ENCODE data around the gene TMEM229A. TPM values are rescaled to one million over a fixed set of nuclear protein-coding genes. Genes with fewer than 3 reads are reported as not detected.

Gene TMEM229A
- polyA plus RNA-seq, 1 donor (not counting 4 experiments of a cell fraction or from before 2014, with no cell fraction given): not detected

GRCh38 chr7:124035706-124036105, 2.8 kb upstream of the TMEM229A start:
- dilution Hi-C loops (cut with MboI; ENCODE audit: extremely low pct_ligation_motif_present, low sequenced_read_pairs): no loop called here
- no peaks in the 10 kb centered on the region for H3K36me3 ChIP-seq (ENCODE audit: control insufficient read depth in 2 of 2, extremely low read depth in 1 of 2, insufficient read depth in 2 of 2, low read length in 2 of 2)
- no peaks in the 10 kb centered on the region for H3K4me1 ChIP-seq (ENCODE audit: control insufficient read depth, extremely low read depth, insufficient read depth, low read length)

GRCh38 chr7:124034754-124035100, 1.9 kb upstream of the TMEM229A start:
- FAIRE-seq: no peak
- Histone ChIP-seq H2AFZ (ENCODE audit: control insufficient read depth, low read length) (no peak overlapping the region), H4K20me1 (ENCODE audit: control insufficient read depth, extremely low read depth, insufficient read depth, low read length) (no peaks in the 10 kb centered on the region), H3K27ac (ENCODE audit: control insufficient read depth, insufficient read depth, low read length) (no peak overlapping the region), H3K9me1 (ENCODE audit: control insufficient read depth, extremely low read depth, insufficient read depth, low read length) (no peaks in the 10 kb centered on the region), H3K9ac (ENCODE audit: control insufficient read depth, extremely low read depth, insufficient read depth, low read length) (no peak overlapping the region), H3K4me2 (ENCODE audit: control insufficient read depth, extremely low read depth, insufficient read depth, low read depth, low read length) (no peak overlapping the region), H3K9me3 (ENCODE audit: control insufficient read depth, low read depth, low read length) (no peaks in the 10 kb centered on the region), H3K4me3 (ENCODE audit: control insufficient read depth in 2 of 3, extremely low read depth in 1 of 3, insufficient read depth in 2 of 3, low read depth in 1 of 3, low read length in 3 of 3) (no peak overlapping the region), H3K79me2 (ENCODE audit: control insufficient read depth, insufficient read depth, low read length) (no peaks in the 10 kb centered on the region), H3K4me1 (ENCODE audit: control insufficient read depth, extremely low read depth, insufficient read depth, low read length) (no peaks in the 10 kb centered on the region), H3K27me3 (ENCODE audit: control insufficient read depth, extremely low read depth, insufficient read depth, low read length) (peaks cover 37% of the 10 kb centered on the region), H3K36me3 (ENCODE audit: control insufficient read depth in 2 of 2, extremely low read depth in 1 of 2, insufficient read depth in 2 of 2, low read length in 2 of 2) (no peaks in the 10 kb centered on the region)
- no peak for TF ChIP-seq EZH2 (IDR thresholded peaks at IDR 0.05; ENCODE audit: low read length)
- TF ChIP-seq CTCF (optimal IDR thresholded peaks at IDR 0.05 in 1 of 3, IDR thresholded peaks at IDR 0.05 in 1 of 3, conservative IDR thresholded peaks at IDR 0.05 in 1 of 3; ENCODE audit: extremely low read depth in 1 of 3, insufficient read depth in 2 of 3, low read length in 3 of 3): no peak
- DNase-seq (ENCODE audit: low read depth, low spot score): no peak
- dilution Hi-C loops (cut with MboI; ENCODE audit: extremely low pct_ligation_motif_present, low sequenced_read_pairs): no loop called here

More at GRCh38 chr7:124035706-124036105, 2.8 kb upstream of the TMEM229A start:
- no peak for FAIRE-seq
- Histone ChIP-seq H3K79me2 (ENCODE audit: control insufficient read depth, insufficient read depth, low read length) (no peaks in the 10 kb centered on the region), H3K4me2 (ENCODE audit: control insufficient read depth, extremely low read depth, insufficient read depth, low read depth, low read length) (no peak overlapping the region), H3K27me3 (ENCODE audit: control insufficient read depth, extremely low read depth, insufficient read depth, low read length) (peaks cover 34% of the 10 kb centered on the region), H3K9me3 (ENCODE audit: control insufficient read depth, low read depth, low read length) (no peaks in the 10 kb centered on the region), H2AFZ (ENCODE audit: control insufficient read depth, low read length) (no peak overlapping the region), H3K9ac (ENCODE audit: control insufficient read depth, extremely low read depth, insufficient read depth, low read length) (no peak overlapping the region), H3K4me3 (ENCODE audit: control insufficient read depth in 2 of 3, extremely low read depth in 1 of 3, insufficient read depth in 2 of 3, low read depth in 1 of 3, low read length in 3 of 3) (no peak overlapping the region), H3K27ac (ENCODE audit: control insufficient read depth, insufficient read depth, low read length) (no peak overlapping the region), H4K20me1 (ENCODE audit: control insufficient read depth, extremely low read depth, insufficient read depth, low read length) (no peaks in the 10 kb centered on the region), H3K9me1 (ENCODE audit: control insufficient read depth, extremely low read depth, insufficient read depth, low read length) (no peaks in the 10 kb centered on the region)
- no peak for TF ChIP-seq CTCF (optimal IDR thresholded peaks at IDR 0.05 in 1 of 3, IDR thresholded peaks at IDR 0.05 in 1 of 3, conservative IDR thresholded peaks at IDR 0.05 in 1 of 3; ENCODE audit: extremely low read depth in 1 of 3, insufficient read depth in 2 of 3, low read length in 3 of 3)
- no peak for TF ChIP-seq EZH2 (IDR thresholded peaks at IDR 0.05; ENCODE audit: low read length)
- DNase-seq (ENCODE audit: low read depth, low spot score): no peak
